Activated CD4-positive, CD25-positive, alpha-beta regulatory T cell treated with anti-CD3 and anti-CD28 coated beads, Interleukin-2, amount 50 U/mL, for 72 hours (primary cell): Measurements from ENCODE around the gene RFX1.
"Not testable (repeated sequence)": the region's sequence is repeated elsewhere in the genome, so short reads cannot be mapped to it uniquely, and the experiment has no call there.

ENCODE experiments used
- DNase-seq: peaks from one replicate; pipeline ENCODE4 v3.0.0; 2021

The RFX1 gene

GRCh38 chr19:13978351-13979243 is 27.5 kb downstream of the RFX1 start:
- DNase-seq = no peak

- no peak for DNase-seq
Measured at GRCh38 chr19:13977803-13978202, 28.3 kb downstream of the RFX1 start.

DNA sequence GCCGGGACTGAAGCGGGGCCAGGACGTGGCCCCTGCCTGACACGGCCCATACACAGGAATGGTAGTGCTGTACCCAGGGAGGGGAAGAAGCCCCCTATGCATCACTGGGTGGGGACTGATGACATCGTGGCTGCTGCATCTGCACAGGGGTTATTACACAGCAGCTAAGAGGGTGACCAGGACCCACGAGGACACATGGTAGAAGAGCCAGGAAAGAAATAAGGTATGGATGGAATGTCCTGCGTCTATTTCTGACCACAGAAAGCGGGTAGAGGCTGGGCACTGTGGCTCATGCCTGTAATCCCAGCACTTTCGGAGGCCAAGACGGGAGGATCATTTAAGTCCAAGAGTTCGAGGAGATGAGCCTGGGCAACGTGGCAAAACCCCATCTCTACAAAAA is 29.7 kb downstream of the RFX1 start:
- no peak for DNase-seq

DNA sequence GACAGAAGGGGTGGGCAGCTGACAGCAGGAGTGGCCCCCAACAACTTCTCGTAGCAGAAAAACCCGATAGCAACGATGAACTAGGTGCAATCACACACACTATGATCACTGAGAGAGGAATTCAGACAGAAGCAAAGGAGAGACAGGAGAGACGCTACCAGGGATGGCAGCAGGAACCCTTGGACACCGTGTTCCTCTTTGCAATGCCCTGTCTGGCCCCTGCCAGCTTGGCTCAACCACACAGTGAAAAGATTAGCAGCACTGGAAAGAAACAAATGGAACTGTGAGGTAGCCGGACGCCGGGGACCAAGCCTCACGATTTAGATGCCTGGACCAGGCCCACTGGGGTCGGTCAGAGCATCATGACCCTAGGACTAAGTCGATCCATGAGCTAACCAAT is 30.2 kb downstream of the RFX1 start:
- no peak for DNase-seq

- DNase-seq = no peak
Measured at GRCh38 chr19:13974073-13974472, 32.0 kb downstream of the RFX1 start.

DNA sequence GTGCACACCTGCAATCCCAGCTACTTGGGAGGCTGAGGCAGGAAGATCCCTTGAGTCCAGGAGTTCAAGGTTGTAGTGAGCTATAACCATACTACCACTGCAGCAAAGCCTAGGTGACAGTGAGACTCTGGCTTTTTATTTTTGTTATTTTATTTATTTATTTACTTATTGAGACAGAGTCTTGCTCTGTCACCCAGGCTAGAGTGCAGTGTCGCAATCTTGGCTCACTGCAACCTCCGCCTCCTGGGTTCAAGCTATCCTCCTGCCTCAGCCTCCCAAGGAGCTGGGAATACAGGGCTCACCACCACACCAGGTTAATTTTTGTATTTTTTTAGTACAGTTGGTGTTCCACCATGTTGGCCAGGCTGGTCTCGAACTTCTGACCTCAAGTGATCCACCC is 32.6 kb downstream of the RFX1 start:
- DNase-seq = not testable (repeated sequence)

GRCh38 chr19:13972368-13973155 is 33.6 kb downstream of the RFX1 start:
- DNase-seq = no peak

DNA sequence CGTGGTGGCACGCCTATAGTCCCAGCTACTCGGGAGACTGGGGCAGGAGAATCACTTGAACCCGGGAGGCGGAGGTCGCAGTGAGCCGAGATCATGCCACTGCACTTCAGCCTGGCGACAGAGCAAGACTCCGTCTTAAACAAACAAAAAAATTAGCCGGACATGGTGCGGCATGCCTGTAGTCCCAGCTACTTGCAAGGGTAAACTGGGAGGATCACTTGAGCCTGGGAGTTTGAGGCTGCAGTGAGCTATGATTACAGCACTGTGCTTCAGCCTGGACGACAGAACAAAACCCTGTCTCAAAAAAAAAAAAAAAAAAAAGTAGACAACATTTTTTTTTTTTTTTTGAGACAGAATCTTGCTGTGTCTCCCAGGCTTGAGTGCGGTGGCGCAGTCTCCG is 34.3 kb downstream of the RFX1 start:
- not testable (repeated sequence) for DNase-seq

GRCh38 chr19:13969897-13970296 is 36.2 kb downstream of the RFX1 start:
- no peak for DNase-seq

DNA sequence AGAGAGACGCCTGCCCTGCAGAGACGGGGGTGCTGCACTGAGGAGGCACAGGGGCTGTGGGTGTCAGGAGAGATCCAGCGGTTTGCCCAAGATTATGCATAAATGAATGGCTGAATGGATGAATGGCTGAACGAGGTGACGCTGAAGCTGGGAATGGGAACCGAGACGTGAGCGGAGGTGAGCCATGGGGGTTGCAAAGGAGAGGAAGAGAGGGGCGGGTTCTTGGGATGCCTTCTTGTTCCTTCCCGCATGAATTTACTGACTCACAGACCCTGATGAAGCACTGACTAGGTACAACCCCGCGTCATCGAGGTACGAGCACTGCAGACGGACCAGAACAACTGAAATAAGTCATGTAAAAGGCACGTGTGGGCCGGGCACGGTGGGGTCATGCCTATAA is 37.1 kb downstream of the RFX1 start:
- no peak for DNase-seq

DNA sequence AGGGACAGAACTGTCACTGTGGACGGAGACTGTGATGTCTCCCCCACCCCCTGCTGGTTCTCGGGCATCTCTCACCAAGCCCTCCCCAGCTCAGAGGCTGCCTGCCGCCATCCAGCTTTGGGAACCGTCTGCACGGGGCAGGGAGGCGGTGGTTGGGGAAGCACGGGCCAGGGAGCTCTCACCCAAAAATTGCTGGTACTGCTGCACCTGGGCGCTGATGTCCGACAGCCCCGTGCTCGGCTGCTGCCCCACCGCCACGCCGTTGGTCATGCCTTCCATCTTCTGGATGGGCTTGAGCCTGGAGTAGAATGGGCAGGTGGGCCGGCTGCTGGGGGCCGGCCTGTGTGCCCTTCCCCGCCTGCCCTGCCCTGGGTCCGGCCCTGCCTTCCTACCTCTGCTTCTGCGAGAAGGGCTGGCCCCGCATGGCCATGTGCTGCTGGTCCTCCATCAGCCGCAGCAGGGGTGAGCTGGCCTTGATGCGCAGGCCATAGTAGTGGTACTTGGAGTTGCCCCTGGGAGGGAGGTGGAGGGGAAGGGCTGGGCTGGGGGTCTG is 37.7 kb downstream of the RFX1 start:
- no peak for DNase-seq

DNA sequence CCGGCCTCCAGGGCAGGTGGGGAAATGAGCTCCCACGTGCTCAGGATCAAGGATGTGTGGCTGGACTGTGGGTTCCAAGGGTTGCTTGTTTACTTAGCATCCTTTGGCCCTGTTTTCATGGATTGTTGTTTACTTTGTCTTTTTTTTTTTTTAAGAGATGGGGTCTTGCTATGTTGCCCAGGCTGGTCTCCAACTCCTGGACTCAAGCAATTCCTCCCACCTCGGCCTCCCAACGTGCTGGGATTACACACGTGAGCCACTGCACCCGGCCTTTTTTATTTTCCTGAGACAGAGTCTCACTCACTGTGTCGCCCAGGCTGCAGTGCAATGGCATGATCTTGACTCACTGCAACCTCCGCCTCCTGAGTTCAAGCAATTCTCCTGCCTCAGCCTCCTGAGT is 38.9 kb downstream of the RFX1 start:
- DNase-seq = not testable (repeated sequence)

GRCh38 chr19:13966684-13967128 is 39.4 kb downstream of the RFX1 start:
- no peak for DNase-seq

- no peak for DNase-seq
Measured at GRCh38 chr19:13965926-13966683, 40.0 kb downstream of the RFX1 start.

GRCh38 chr19:13965377-13965896 is 40.7 kb downstream of the RFX1 start:
- no peak for DNase-seq

- DNase-seq = no peak
Measured at GRCh38 chr19:13964776-13965175, 41.3 kb downstream of the RFX1 start.

DNA sequence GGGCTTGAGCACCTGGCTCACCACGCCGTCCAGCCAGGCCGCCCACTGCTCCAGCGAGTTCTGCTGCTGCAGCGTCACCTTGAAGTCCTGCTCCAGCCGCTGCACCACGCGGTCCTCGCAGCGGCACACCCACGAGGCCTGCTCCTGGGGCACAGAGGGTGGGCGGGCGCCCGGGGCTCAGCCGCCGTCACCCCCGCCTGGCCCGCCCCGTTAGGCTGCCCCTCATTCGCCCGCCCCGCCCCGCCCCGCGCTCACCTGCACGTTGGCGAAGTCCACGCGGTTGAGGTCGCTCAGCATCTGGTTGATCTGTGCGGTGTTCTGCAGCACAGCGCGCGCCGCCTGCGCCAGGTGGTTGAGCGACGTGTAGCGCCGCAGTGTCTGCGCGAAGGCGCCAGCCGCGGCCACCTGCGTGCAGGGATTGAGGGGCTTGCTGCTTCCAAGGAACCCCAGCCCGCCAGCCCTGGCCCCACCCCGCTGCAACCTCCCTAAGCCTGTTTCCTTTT is 42.5 kb downstream of the RFX1 start:
- no peak for DNase-seq

DNA sequence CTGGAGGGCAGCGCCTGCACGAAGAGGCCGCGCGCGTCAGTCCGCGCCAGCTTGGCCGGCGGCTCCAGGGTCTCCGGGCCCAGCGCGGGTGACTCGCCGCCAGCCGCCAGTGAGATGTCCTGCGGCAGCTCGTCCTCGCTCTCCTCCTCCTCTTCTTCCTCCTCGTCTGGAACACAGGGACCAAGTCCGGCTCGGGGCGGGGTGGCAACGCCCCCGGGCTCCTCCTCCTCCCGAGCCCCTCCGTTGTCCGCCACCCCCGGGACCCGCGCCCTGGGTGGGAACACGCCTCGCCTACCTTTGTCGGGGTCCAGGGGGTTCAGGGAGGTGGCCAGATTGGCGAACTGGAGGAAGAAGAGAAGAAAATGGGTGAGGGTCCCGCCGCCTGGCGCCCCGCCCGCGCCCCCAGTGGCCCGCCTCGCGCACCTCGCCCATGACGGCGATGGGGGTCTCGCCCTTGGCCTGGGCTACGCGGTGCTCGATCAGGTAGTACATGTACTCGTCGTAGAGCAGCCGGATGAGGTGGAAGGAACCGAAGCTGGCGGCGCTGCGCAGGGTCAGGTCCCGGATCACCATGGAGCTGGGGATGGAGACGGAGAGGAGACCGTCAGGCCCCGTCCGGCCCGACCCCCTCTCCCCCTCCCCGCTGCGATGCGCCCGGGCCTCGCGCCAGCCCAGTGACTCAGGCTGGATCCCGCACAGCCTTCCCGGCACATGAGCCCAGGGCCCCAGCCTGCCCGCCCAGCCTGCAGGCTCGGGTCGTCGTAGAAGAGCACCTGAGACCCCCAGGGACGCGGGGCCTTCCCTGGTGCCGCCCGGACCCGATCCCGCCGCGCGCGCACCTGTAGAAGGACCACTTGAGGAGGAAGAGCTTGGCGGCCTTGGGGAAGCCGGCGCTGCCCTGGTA is 43.2 kb downstream of the RFX1 start:
- no peak for DNase-seq

- no peak for DNase-seq
Measured at GRCh38 chr19:13961826-13962698, 44.1 kb downstream of the RFX1 start.
